Suprapubic skin (tissue), 3 donors: Measurements from ENCODE around the gene SPTB.

ENCODE experiments used
- CTCF ChIP-seq, 2 donors: fragments of 200-600 bp in 1 of 2; fragments of 450-650 bp in 1 of 2; sonication (generic) in 1 of 2; IDR thresholded peaks; one replicate each; pipeline ENCODE4 v1.5.1; 2016 to 2019; ENCODE audit warnings: antibody characterized with exemption in 2 of 2, mild to moderate bottlenecking in 1 of 2, moderate library complexity in 1 of 2
- EP300 ChIP-seq: sonication (generic); formaldehyde crosslinking; IDR thresholded peaks from one replicate; pipeline ENCODE4 v1.6.1; 2017; ENCODE audit warnings: antibody characterized with exemption
- POLR2A ChIP-seq, 2 donors: fragments of 450-650 bp; IDR thresholded peaks; one replicate each; pipeline ENCODE4 v1.6.1; 2017; ENCODE audit warnings: antibody characterized with exemption in 2 of 2, mild to moderate bottlenecking in 2 of 2, moderate library complexity in 2 of 2

GRCh38 chr14:64784006-64784405, 95.7 kb downstream of the SPTB start:
- TF ChIP-seq CTCF (IDR thresholded peaks at IDR 0.05) (no peak), EP300 (no peak), POLR2A (IDR thresholded peaks at IDR 0.05) (no peak)
